PFSK-1 (cell line): ENCODE results near the gene CTF1.

ENCODE experiments used
- FOXP2 ChIP-seq: optimal IDR thresholded peaks from 2 replicates; pipeline ENCODE3; 2011; ENCODE audit warnings: borderline replicate concordance, control low read depth, inconsistent platforms; ENCODE audit not compliant: insufficient read depth; ENCODE audit errors: extremely low read length, extremely low read depth
- POLR2AphosphoS5 ChIP-seq: IDR thresholded peaks from 2 replicates; pipeline ENCODE4 v1.6.1; 2012; ENCODE audit warnings: low read depth, mild to moderate bottlenecking, control low read depth, low read length, moderate library complexity
- REST ChIP-seq, 2 experiments: IDR thresholded peaks; 2 replicates each; pipeline versions ENCODE4 v1.6.1 to v1.8.0; 2011 to 2012; ENCODE audit warnings: low read depth in 2 of 2, low read length in 2 of 2, control low read depth in 1 of 2, inconsistent platforms in 1 of 2, mild to moderate bottlenecking in 1 of 2, moderate library complexity in 1 of 2; ENCODE audit not compliant: insufficient read depth in 1 of 2
- SIN3A ChIP-seq: IDR thresholded peaks from 2 replicates; pipeline ENCODE4 v1.6.1; 2012; ENCODE audit warnings: mild to moderate bottlenecking, low read length, moderate library complexity, borderline replicate concordance; ENCODE audit not compliant: insufficient read depth
- TAF1 ChIP-seq: IDR thresholded peaks from 2 replicates; pipeline ENCODE4 v1.6.1; 2012; ENCODE audit warnings: low read length, control low read depth, borderline replicate concordance; ENCODE audit not compliant: insufficient read depth

Gene CTF1

GRCh38 chr16:30924076-30924912 lies 27.9 kb downstream of the CTF1 start:
- TF ChIP-seq POLR2AphosphoS5 (no peak), SIN3A (no peak), TAF1 (no peak), REST (IDR thresholded peaks at IDR 0.05; ENCODE audit: insufficient read depth in 1 of 2, low read depth in 2 of 2, low read length in 2 of 2) (no peak), FOXP2 (no peak)

- no peak for TF ChIP-seq POLR2AphosphoS5
- no peak for TF ChIP-seq TAF1
- no peak for TF ChIP-seq REST (IDR thresholded peaks at IDR 0.05; ENCODE audit: insufficient read depth in 1 of 2, low read depth in 2 of 2, low read length in 2 of 2)
These were observed 28.7 kb downstream of the CTF1 start for GRCh38 chr16:30924913-30925631.

GRCh38 chr16:30925632-30925987 lies 29.2 kb downstream of the CTF1 start:
- TF ChIP-seq POLR2AphosphoS5 (no peak), REST (IDR thresholded peaks at IDR 0.05; ENCODE audit: insufficient read depth in 1 of 2, low read depth in 2 of 2, low read length in 2 of 2) (no peak), FOXP2 (no peak), SIN3A (no peak), TAF1 (no peak)

- TF ChIP-seq SIN3A (no peak), TAF1 (no peak), POLR2AphosphoS5 (no peak), REST (IDR thresholded peaks at IDR 0.05; ENCODE audit: insufficient read depth in 1 of 2, low read depth in 2 of 2, low read length in 2 of 2) (no peak), FOXP2 (no peak)
These were observed 29.8 kb downstream of the CTF1 start for GRCh38 chr16:30925995-30926811.
